COLO668 (cell line): ENCODE results near the gene ELF5.

ENCODE experiments used
- DNase-seq: peaks from one replicate; lab custom pipeline; 2025; ENCODE audit not compliant: unreplicated experiment; lab: John Stamatoyannopoulos, UW

Gene ELF5

GRCh38 chr11:34523053-34523452 is 9.5 kb upstream of the ELF5 start:
- DNase-seq: no peak

DNA sequence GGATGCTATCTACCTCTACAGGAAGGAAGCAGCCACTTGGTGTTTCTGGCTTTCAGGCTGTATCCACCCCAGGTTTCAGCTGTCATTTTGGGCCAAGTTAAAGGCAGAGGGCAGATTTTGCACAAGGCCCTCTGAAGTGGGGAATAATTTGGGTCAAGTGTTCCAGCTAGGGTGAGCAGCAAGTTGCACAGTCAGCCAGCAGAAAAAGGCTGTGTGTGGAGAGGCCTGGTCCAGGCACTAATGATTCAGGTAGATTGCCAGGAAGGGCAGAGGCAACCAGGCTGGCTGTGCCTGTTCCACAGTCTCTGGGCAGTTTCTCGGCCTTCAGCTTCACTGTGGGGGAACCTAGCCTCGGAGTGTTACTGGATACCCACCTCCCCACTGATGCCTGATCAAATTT is 8.6 kb upstream of the ELF5 start:
- no peak for DNase-seq

- DNase-seq: no peak
Observed at GRCh38 chr11:34521265-34521664, 7.7 kb upstream of the ELF5 start.

DNA sequence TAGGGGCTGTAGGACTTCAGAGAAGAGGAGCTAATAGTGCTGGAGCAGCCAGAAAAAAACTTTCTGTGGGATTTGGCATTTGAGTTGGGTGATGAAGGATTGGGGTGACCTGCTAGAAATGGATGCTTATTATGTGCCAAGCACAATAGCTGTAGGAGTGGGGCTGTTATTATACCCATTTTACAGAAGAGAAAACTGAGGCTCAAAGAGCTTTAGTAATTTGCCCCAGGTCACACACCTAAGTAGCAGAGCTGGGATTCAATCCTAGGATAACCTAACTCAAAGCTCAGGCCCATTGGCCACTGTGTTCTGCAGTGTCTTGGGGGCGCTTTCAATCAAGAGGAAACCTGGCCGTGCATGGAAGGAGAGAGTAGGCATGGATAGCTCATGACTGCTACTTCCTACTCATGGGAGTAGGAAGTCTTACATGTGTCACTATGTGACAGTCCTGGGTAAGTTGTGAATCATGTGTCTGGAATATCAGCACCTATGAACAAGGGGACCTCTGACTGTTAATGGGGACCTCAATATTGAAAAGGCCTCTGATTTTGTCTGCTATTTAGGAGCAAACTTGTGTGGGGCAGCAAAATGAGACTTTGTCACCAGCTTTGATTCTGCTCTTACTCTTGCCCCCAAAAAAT is 6.1 kb upstream of the ELF5 start:
- no peak for DNase-seq

- DNase-seq: no peak
Observed at GRCh38 chr11:34516247-34517040, 2.9 kb upstream of the ELF5 start.

- DNase-seq: no peak
Observed at GRCh38 chr11:34514597-34514996, 1.0 kb upstream of the ELF5 start.

DNA sequence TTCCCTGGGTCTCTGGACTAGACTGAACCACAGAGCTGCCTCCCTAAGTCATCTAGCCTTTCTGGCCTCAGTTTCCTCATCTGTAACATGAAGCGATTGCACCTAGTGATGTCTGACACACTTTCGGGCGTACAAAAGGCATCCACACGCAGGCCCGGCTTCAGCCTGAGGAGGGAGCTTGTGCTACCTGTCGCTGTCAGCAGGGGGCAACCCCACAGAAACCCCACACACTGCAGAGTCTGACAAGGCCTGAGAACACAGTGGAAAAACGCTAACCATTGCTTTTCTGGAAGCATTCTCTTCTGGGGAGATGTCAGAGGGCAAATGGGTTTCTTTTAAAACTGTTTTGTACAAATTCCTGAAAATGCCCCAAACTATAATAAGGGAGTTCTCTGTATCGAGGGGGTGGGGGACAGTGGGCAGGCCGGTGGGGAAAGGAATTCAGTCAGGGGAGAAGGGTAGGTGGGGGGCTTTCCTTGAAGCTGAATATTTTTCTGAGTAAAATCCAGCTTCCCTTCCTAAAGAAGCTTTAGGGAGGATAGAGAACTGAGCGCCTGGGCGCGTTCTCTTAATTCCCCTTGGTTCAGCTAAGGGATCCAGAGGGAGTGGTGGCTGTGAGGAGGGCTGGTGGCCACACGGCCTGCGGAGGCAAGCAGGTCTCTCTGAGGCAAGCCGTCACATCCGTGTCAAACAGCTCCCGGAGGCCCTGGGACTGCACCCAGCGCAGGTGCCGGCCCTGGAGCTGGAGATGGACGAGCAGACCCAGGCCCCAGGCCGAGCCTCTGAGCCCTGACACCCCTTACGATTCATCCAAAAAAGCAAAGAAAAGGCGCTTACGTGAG is 533 bp downstream of the ELF5 start:
- peak; percentile 57 for DNase-seq

DNA sequence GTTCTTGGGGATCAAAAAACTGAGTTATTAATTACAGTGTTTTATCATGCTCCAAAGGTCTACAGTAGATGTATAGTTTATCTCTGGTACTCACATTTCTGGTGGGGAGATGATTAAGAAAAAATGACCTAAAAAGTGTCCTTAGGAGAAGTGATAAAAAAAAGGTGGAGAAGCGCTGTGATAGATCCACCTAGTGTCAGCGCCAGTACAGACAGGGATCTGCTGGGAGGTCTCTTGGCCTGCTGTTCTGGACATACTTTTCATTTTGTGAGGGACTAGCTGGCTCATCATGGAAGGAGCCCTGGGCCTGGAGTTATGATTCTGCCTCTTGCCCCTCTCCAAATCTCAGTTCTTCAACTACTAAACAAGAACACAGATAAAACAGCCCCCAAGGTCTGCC is 2.9 kb downstream of the ELF5 start:
- no peak for DNase-seq

GRCh38 chr11:34510218-34510617 is 3.4 kb downstream of the ELF5 start:
- DNase-seq: no peak

DNA sequence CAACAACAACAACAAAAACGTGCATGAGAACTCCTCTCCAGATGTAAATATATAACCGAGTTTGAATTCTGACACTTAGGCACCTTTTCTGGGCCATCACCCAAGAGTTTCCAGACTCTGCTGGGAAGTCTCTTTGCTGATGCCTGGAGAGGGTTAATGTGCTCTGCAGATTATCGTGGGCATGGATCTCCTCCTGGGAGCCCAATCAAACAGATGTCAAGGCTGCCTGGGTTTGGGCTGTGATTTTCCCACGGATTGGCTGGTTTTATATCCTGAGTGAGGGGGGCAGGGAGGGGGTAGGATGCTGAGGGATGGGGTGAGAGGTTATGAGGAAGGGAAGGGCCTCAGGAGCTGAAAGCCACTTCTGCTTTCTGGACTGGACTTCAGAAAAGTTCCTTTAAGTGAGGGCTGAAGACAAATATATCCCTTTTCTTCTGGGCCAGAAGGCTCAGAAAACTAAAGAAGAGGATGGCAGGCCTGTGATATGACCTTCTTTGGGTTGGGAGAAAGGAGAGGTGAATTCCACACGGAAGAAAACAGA is 4.2 kb downstream of the ELF5 start:
- DNase-seq: no peak

DNA sequence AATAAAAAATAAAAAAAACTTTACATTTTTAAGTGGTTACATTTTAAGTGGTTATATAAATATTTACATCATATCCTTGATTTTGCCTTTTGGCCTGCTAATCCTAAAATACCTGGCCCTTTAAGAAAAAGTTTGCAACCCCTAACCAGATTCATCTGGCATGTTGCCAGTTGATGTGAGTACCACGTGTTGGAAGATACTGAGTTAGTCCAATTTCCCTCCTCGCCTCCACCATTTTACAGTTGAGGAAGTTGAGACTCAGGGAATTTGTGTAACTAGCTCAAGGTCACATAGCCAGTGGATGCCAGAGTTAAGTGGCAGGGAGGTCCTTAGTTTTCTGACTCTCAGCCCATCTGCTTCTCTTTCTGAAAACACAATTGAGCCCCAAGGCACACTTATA is 5.1 kb downstream of the ELF5 start:
- DNase-seq: no peak

DNA sequence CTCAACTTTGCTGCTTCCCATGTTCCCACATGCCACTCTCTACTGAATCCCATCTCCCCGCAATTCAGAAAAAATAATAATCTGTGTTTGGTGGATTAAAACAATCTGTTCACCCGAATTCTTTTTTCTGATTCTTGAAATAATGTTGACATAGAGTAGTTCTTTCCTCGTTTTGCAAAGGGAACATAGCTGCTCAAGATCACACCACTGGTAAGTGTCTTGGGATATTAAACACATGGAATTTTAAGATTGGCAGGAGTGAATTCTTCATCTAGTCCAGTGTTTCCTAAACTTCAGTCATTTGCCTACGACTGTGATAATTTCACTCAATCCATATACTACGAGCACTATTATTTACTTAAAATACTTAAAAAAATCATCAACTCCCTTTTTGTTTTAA is 6.0 kb downstream of the ELF5 start:
- no peak for DNase-seq

GRCh38 chr11:34507156-34507555 is 6.4 kb downstream of the ELF5 start:
- no peak for DNase-seq

DNA sequence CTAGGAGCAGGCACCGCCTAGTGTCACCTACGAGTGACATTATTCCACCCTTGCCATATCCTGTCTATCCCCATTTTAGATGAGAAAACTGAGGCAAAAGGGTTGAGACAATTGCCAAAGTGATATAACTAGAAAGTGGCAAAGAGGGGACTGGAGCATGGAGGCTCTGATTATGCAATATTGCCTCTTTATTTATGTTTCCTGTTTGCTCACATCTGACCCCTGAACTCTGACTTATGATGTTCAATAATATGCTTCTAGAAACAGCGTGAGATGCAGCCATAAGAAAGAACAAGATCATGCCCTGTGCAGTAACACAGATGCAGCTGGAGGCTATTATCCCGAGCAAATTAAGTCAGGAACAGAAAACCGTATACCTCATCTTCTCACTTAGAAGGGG is 7.7 kb downstream of the ELF5 start:
- DNase-seq: no peak

DNA sequence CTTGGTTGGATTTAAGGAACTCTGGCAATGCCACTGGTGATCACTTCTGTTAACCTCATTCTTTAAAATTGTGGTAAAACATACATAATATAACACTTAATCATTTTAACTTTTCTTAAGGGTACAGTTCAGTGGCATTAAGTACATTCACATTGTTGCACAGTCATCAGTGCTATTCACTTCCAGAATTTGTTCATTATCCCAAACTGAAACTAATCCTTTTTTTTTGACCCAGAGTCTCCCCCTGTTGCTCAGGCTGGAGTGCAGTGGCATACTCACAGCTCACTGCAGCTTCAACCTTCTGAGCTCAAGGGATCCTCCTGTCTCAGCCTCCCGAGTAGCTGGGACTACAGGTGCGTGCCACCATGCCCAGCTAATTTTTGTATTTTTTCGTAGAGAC is 10.6 kb downstream of the ELF5 start:
- no peak for DNase-seq

GRCh38 chr11:34501949-34502348 is 11.6 kb downstream of the ELF5 start:
- no peak for DNase-seq

DNA sequence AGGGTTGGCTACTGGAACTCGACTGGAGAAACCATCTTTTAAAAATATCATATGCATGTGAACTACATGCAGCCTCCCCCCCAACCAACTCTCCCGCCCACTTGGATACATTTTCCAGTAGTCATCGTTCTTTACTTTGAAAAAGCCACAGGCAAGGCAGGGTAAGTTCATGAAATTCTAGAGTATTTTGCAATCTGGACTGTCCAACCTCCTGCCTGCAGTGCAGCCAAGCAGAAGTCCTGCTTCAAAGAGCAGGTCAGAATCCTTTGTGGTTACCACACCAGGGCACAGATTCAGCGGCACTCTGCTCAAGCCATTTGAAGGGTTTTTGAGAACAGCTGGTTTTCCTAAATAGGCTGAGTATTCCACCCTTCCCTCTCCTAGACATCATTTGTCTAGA is 12.1 kb downstream of the ELF5 start:
- no peak for DNase-seq

GRCh38 chr11:34499719-34500500 is 13.7 kb downstream of the ELF5 start:
- DNase-seq: no peak

DNA sequence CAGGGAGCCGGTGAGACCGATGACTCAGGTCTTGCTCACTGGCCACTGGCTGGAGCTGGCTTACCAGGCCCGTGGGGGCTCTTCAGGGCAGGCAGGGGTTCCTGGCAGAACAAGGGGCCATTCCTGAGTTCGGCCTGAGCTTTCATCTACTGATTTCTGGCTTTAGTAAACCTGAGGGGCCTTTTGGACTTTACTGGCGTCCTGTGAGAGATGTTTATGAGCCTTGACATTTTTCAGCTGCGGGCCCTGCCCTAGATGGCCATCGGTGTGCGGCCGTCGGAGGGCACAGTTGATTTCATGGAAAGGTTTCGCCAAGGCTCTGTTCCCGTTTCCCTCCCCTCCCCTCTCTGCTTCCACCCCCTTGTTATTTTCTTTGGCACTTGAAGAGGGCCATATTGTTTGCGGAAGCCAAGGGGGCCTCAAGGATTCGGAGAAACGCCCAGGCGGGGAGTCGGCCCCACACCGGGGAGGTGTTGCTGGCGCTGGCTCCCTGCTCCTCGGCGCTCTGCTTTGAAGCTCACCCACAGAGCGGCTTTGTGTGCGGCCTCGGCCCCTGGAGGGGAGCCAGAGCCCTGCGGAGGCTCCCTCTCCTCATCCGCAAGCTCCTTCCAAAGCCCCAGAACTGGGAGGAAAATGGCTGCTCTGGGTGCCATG is 17.7 kb downstream of the ELF5 start:
- DNase-seq: no peak

DNA sequence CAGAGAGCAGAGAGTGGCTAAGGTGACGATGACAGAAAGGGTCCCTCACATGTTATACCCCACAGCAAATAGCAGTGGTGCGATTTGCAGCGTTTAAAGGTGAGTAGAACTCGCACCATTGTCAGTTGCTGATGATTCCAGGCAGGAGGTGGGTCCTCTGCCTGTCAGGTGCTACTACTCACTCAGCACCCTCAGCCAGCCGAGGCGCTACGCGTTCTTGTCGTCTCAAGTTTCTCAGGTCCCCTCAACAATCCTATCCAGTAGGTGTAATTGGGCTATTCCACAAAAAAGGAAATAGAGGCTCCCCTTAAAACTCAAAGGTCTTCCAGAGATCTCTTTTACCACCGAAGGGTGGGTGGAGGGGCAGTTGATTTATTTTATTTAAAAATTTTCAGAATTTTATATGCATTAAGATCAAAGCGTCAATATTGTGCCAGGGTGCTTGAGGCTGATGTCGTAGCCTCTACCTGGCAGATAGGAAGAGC is 18.3 kb downstream of the ELF5 start:
- DNase-seq: no peak
